ENCODE data around the gene UNG. TPM values are rescaled to one million over a fixed set of nuclear protein-coding genes. Genes with fewer than 3 reads are reported as not detected.

Gene UNG
- total RNA-seq, 1 experiment from 2014 or later, result 74.4 TPM

GRCh38 chr12:109134186-109134917, 37.0 kb downstream of the UNG start:
- CTCF ChIA-PET, result interaction anchor here (0.6 kb wide), 2 partner anchors 53 to 638 kb away, joined by 3 to 5 read pairs; no protein-coding TSS in a partner anchor
- peak; percentile 77; the same call in 1 of the 2 replicates for ATAC-seq

GRCh38 chr12:109137055-109137454, 39.7 kb downstream of the UNG start:
- no peak for ATAC-seq
- DNase-seq (ENCODE audit: low read depth, low spot score), result no peak
- Histone ChIP-seq H3K4me1 (ENCODE audit: control insufficient read depth, insufficient read depth, low read length) (no peaks in the 10 kb centered on the region), H3K4me3 (ENCODE audit: low read depth in 2 of 2, low read length in 2 of 2) (no peak overlapping the region), H3K27ac (ENCODE audit: low read length) (no peak overlapping the region), H3K27me3 (ENCODE audit: control insufficient read depth, insufficient read depth, low read length) (no peaks in the 10 kb centered on the region), H3K9me3 (ENCODE audit: control insufficient read depth, insufficient read depth, low read depth, low read length) (peaks cover 2% of the 10 kb centered on the region; the same call in 1 of the 2 replicates), H3K36me3 (ENCODE audit: control insufficient read depth, insufficient read depth, low read length) (no peaks in the 10 kb centered on the region)
- ChIA-PET POLR2A (no interaction called here), CTCF (no interaction called here)
- no peak for TF ChIP-seq SIN3A (IDR thresholded peaks at IDR 0.05; ENCODE audit: borderline replicate concordance, insufficient read depth, low read depth, low read length)
- no peak for TF ChIP-seq CTCF (IDR thresholded peaks at IDR 0.05)
- TF ChIP-seq TCF7L2 (IDR thresholded peaks at IDR 0.05; ENCODE audit: low read depth, low read length), result no peak
- TF ChIP-seq POLR2AphosphoS5 (IDR thresholded peaks at IDR 0.05; ENCODE audit: low read depth, low read length), result no peak
- TF ChIP-seq REST (IDR thresholded peaks at IDR 0.05; ENCODE audit: insufficient read depth in 1 of 2, low read depth in 2 of 2, low read length in 1 of 2), result no peak
- in situ Hi-C loops (cut with HindIII; ENCODE audit: low pct_unique_long_range_greater_than_20kb, low sequenced_read_pairs) (no loop called here), intact Hi-C loops (cut with micrococcal nuclease; ENCODE audit: unreplicated experiment) (no loop called here)
- BruUV-seq (replicated peaks), result no TSS peak

More at GRCh38 chr12:109134186-109134917, 37.0 kb downstream of the UNG start:
- no peak for TF ChIP-seq SIN3A (IDR thresholded peaks at IDR 0.05; ENCODE audit: borderline replicate concordance, insufficient read depth, low read depth, low read length)
- peak; percentile 77 for TF ChIP-seq CTCF (IDR thresholded peaks at IDR 0.05)
- intact Hi-C loops (cut with micrococcal nuclease; ENCODE audit: unreplicated experiment), result no loop called here
- Histone ChIP-seq H3K4me1 (ENCODE audit: control insufficient read depth, insufficient read depth, low read length) (peaks cover 4% of the 10 kb centered on the region; the same call in 1 of the 2 replicates), H3K36me3 (ENCODE audit: control insufficient read depth, insufficient read depth, low read length) (no peaks in the 10 kb centered on the region), H3K27me3 (ENCODE audit: control insufficient read depth, insufficient read depth, low read length) (no peaks in the 10 kb centered on the region), H3K9me3 (ENCODE audit: control insufficient read depth, insufficient read depth, low read depth, low read length) (peaks cover 2% of the 10 kb centered on the region; the same call in 1 of the 2 replicates), H3K4me3 (ENCODE audit: low read depth in 2 of 2, low read length in 2 of 2) (no peak overlapping the region), H3K27ac (ENCODE audit: low read length) (no peak overlapping the region)
- no peak for DNase-seq (ENCODE audit: low read depth, low spot score)
- BruUV-seq (replicated peaks), result no TSS peak
- in situ Hi-C loops (cut with HindIII; ENCODE audit: low pct_unique_long_range_greater_than_20kb, low sequenced_read_pairs), result no loop called here
- POLR2A ChIA-PET, result no interaction called here
